Measurements from ENCODE around the gene SUMF2. TPM values are rescaled to one million over a fixed set of nuclear protein-coding genes. Genes with fewer than 3 reads are reported as not detected.
A peak's percentile ranks its signal among the peaks of the same experiment; 100 is the strongest.
"Not testable (repeated sequence)": the region's sequence is repeated elsewhere in the genome, so short reads cannot be mapped to it uniquely, and the experiment has no call there.

Gene SUMF2
- total and polyA plus RNA-seq, 3 experiments from 2014 or later, result 140 to 151 (median 140) TPM

- DNase-seq; H3K4me3 Mint-ChIP-seq; H3K36me3 Mint-ChIP-seq; H3K4me1 ChIP-seq (ENCODE audit: insufficient read depth, low read length); H3K36me3 ChIP-seq (ENCODE audit: insufficient read depth, low read length); H3K4me3 ChIP-seq (ENCODE audit: low read length); H3K9me3 ChIP-seq (ENCODE audit: low read length); POLR2A ChIA-PET; H3K27me3 ChIP-seq (ENCODE audit: insufficient read depth, low read length, poor library complexity, severe bottlenecking); CTCF ChIA-PET; H3K9me3 Mint-ChIP-seq; H3K27ac Mint-ChIP-seq; H3K4me1 Mint-ChIP-seq; H3K27ac ChIP-seq (ENCODE audit: low read depth, low read length): not testable (repeated sequence)
- H3K27me3 Mint-ChIP-seq, result peaks cover 8 to 13% of the 10 kb centered on the region in 2 donors
Observed at GRCh38 chr7:56112244-56112643, 48.2 kb downstream of the SUMF2 start.

DNA sequence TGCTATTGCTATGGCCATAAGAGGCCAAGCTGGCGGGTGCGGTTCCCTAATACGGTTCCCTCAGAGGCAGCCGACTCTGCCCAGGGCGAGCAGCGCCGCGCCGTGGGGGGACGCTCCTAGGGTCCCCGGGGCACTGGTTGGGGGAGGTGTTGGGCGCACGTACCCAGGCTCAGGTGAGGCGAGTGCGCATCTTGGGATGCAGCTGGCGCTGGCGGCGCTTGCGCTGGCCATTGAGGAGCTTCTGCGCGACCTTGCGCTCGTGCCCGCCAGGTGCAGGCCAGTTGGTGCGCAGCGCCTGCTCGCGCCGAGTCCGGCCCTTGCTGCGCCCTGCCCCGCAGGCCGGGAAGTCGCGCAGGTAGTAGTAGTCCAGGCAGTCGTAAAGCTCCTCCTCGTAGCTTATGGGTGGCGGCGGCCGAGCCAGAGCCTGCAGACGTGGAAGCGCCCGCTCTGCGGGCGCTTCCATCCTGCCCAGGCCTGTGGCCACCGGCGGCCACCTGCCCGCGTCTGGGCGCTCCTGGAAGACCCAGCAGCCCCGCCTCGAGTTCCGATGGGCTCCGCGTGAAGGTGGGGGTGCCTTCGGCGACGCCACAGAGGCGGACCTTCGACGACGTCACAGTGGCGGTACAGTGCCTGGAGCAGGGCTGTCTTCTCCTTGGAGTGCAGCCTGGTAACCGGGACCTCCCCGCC is 51.9 kb downstream of the SUMF2 start, which contains the start of gene NUPR2:
Gene NUPR2, minus strand, starts transcription at position 566 of the 687 bp plus-strand sequence. Its CDS starts 103 bp downstream, at position 463.
- no peak within 1 kb of the TSS for H3K27ac ChIP-seq (ENCODE audit: low read depth, low read length)
- Mint-ChIP-seq H3K9me3 (no peaks in the 10 kb centered on the region), H3K27ac (no peak within 1 kb of the TSS), H3K27me3 (peaks cover 10 to 35% of the 10 kb centered on the region in 2 donors), H3K4me3 (no peak within 1 kb of the TSS), H3K36me3 (no peaks in the 10 kb centered on the region), H3K4me1 (no peaks in the 10 kb centered on the region)
- ChIA-PET POLR2A (no interaction called here), CTCF (no interaction called here)
- H3K27me3 ChIP-seq (ENCODE audit: insufficient read depth, low read length, poor library complexity, severe bottlenecking), result no peaks in the 10 kb centered on the region
- H3K4me3 ChIP-seq (ENCODE audit: low read length), result no peak within 1 kb of the TSS
- no peaks in the 10 kb centered on the region for H3K36me3 ChIP-seq (ENCODE audit: insufficient read depth, low read length)
- no peaks in the 10 kb centered on the region for H3K9me3 ChIP-seq (ENCODE audit: low read length)
- no peaks in the 10 kb centered on the region for H3K4me1 ChIP-seq (ENCODE audit: insufficient read depth, low read length)
- DNase-seq, result no peak

- H3K9me3 ChIP-seq (ENCODE audit: low read length), result no peaks in the 10 kb centered on the region
- Mint-ChIP-seq H3K36me3 (no peaks in the 10 kb centered on the region), H3K27me3 (peaks cover 6 to 29% of the 10 kb centered on the region in 2 donors), H3K4me3 (no peak overlapping the region), H3K9me3 (no peaks in the 10 kb centered on the region), H3K27ac (no peak overlapping the region), H3K4me1 (no peaks in the 10 kb centered on the region)
- no peak for DNase-seq
- H3K4me3 ChIP-seq (ENCODE audit: low read length), result no peak overlapping the region
- no peaks in the 10 kb centered on the region for H3K4me1 ChIP-seq (ENCODE audit: insufficient read depth, low read length)
- ChIA-PET POLR2A (no interaction called here), CTCF (no interaction called here)
- H3K27me3 ChIP-seq (ENCODE audit: insufficient read depth, low read length, poor library complexity, severe bottlenecking), result no peaks in the 10 kb centered on the region
- no peaks in the 10 kb centered on the region for H3K36me3 ChIP-seq (ENCODE audit: insufficient read depth, low read length)
- no peak overlapping the region for H3K27ac ChIP-seq (ENCODE audit: low read depth, low read length)
Observed at GRCh38 chr7:56121440-56121839, 57.4 kb downstream of the SUMF2 start.

DNA sequence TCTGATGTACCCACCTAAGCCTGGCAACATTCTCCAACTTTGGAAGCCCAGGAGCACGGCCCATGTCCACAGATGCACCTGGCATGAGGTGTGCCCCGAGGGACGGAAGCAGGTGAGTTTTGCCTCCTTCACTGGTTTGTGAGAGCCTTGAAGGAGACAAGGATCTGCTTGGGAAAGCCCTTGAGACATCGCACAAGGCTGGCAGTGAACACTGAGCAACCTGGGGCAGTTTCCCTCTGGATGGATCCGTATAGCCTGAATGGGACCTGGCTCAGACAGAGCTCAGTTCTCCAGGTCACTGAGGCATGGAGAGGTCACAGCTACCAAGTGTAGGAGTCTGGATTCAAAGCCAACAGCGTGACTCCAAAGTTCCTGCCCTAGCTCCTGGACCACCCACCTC is 60.9 kb downstream of the SUMF2 start:
- Mint-ChIP-seq H3K4me1 (no peaks in the 10 kb centered on the region), H3K27me3 (peaks cover 2 to 3% of the 10 kb centered on the region in 2 donors), H3K36me3 (no peaks in the 10 kb centered on the region), H3K4me3 (no peak overlapping the region), H3K9me3 (no peaks in the 10 kb centered on the region), H3K27ac (no peak overlapping the region)
- POLR2A ChIA-PET, result no interaction called here
- Histone ChIP-seq H3K4me1 (ENCODE audit: insufficient read depth, low read length) (no peaks in the 10 kb centered on the region), H3K36me3 (ENCODE audit: insufficient read depth, low read length) (no peaks in the 10 kb centered on the region), H3K9me3 (ENCODE audit: low read length) (no peaks in the 10 kb centered on the region), H3K27me3 (ENCODE audit: insufficient read depth, low read length, poor library complexity, severe bottlenecking) (no peaks in the 10 kb centered on the region), H3K4me3 (ENCODE audit: low read length) (no peak overlapping the region), H3K27ac (ENCODE audit: low read depth, low read length) (no peak overlapping the region)
- DNase-seq, result no peak
- CTCF ChIA-PET, result no interaction called here

- POLR2A ChIA-PET, result no interaction called here
- no peaks in the 10 kb centered on the region for H3K9me3 ChIP-seq (ENCODE audit: low read length)
- H3K27me3 Mint-ChIP-seq, result peaks cover 0 to 2% of the 10 kb centered on the region in 2 donors
- CTCF ChIA-PET, result no interaction called here
- no peaks in the 10 kb centered on the region for H3K36me3 Mint-ChIP-seq
- DNase-seq, result no peak
- H3K27ac ChIP-seq (ENCODE audit: low read depth, low read length), result no peak overlapping the region
- H3K9me3 Mint-ChIP-seq, result no peaks in the 10 kb centered on the region
- H3K36me3 ChIP-seq (ENCODE audit: insufficient read depth, low read length), result no peaks in the 10 kb centered on the region
- H3K27ac Mint-ChIP-seq, result no peak overlapping the region
- H3K27me3 ChIP-seq (ENCODE audit: insufficient read depth, low read length, poor library complexity, severe bottlenecking), result no peaks in the 10 kb centered on the region
- no peak overlapping the region for H3K4me3 Mint-ChIP-seq
- no peaks in the 10 kb centered on the region for H3K4me1 ChIP-seq (ENCODE audit: insufficient read depth, low read length)
- H3K4me1 Mint-ChIP-seq, result no peaks in the 10 kb centered on the region
- H3K4me3 ChIP-seq (ENCODE audit: low read length), result no peak overlapping the region
Observed at GRCh38 chr7:56125831-56126230, 61.7 kb downstream of the SUMF2 start.

DNA sequence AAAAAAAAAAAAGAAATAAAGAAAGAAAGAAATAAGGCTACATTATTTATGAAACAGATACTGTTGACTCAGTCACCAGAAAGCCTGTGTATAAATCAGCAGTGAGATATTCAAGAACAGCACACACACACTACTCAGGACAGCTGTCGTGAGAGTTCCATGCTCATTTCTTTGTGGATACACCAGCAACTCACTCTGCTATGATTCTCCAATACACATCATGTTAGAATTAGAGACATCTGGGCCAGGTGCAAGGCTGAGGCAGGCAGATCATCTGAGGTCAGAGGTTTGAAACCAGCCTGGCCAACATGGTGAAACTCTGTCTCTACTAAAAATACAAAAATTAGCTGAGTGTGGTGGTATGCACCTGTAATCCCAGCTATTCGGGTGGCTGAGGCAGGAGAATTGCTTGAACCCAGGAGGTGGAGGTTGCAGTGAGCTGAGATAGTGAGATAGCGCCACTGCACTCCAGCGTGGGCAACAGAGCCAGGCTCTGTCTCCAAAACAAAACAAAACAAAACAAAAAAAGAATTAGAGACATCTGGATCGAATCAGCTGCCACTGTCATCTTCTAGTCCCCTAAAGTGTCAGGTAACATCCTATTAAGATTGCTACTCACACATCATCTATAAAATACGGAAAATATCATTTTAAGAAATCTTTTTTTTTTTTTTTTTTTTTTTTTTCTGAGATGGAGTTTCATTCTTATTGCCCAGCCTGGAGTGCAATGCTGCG is 63.3 kb downstream of the SUMF2 start:
- Histone ChIP-seq H3K4me1 (ENCODE audit: insufficient read depth, low read length) (no peaks in the 10 kb centered on the region), H3K27me3 (ENCODE audit: insufficient read depth, low read length, poor library complexity, severe bottlenecking) (no peaks in the 10 kb centered on the region), H3K4me3 (ENCODE audit: low read length) (no peak overlapping the region), H3K36me3 (ENCODE audit: insufficient read depth, low read length) (no peaks in the 10 kb centered on the region), H3K27ac (ENCODE audit: low read depth, low read length) (no peak overlapping the region), H3K9me3 (ENCODE audit: low read length) (no peaks in the 10 kb centered on the region)
- CTCF ChIA-PET, result no interaction called here
- DNase-seq, result no peak
- Mint-ChIP-seq H3K27ac (peak overlapping the region in 1 of 8 donors; percentile 77), H3K9me3 (no peaks in the 10 kb centered on the region), H3K4me3 (no peak overlapping the region), H3K27me3 (peaks cover 0 to 4% of the 10 kb centered on the region in 2 donors), H3K4me1 (no peaks in the 10 kb centered on the region), H3K36me3 (no peaks in the 10 kb centered on the region)
- POLR2A ChIA-PET, result no interaction called here

Other genes with a start within 250 kb of the SUMF2 start
- gene SEPTIN14, start 201.5 kb upstream of the SUMF2 start, total RNA-seq, result not detected
- gene SEPTIN14, start 201.5 kb upstream of the SUMF2 start, polyA plus RNA-seq, result not detected
- 1 to 10 TPM; 1.4 TPM for gene ZNF713, start 176.8 kb upstream of the SUMF2 start, total RNA-seq
- gene ZNF713, start 176.8 kb upstream of the SUMF2 start, polyA plus RNA-seq, result 0.69 TPM
- gene MRPS17, start 112.4 kb upstream of the SUMF2 start, total RNA-seq, result 10 to 100 TPM; 34.3 to 35.5 TPM
- gene MRPS17, start 112.4 kb upstream of the SUMF2 start, polyA plus RNA-seq, result 19.0 TPM
- 10 to 100 TPM; 42.2 to 46.5 TPM for gene NIPSNAP2, start 99.7 kb upstream of the SUMF2 start, total RNA-seq
- gene NIPSNAP2, start 99.7 kb upstream of the SUMF2 start, polyA plus RNA-seq, result 36.4 TPM
- 10 to 100 TPM; 26.7 TPM for gene PSPH, start 12.8 kb upstream of the SUMF2 start, total RNA-seq
- gene PSPH, start 12.8 kb upstream of the SUMF2 start, polyA plus RNA-seq, result 3.9 TPM
- gene CCT6A, start 12.5 kb upstream of the SUMF2 start, total RNA-seq, result 100 to 1,000 TPM; 348 to 361 TPM
- 93.3 TPM for gene CCT6A, start 12.5 kb upstream of the SUMF2 start, polyA plus RNA-seq
- gene PHKG1, start 28.7 kb downstream of the SUMF2 start, total RNA-seq, result 1 to 10 TPM; 1.2 TPM
- 0.95 TPM for gene PHKG1, start 28.7 kb downstream of the SUMF2 start, polyA plus RNA-seq
- gene CHCHD2, start 42.2 kb downstream of the SUMF2 start, total RNA-seq, result 100 to 1,000 TPM; 599 to 610 TPM
- gene CHCHD2, start 42.2 kb downstream of the SUMF2 start, polyA plus RNA-seq, result 522 TPM
- not detected for gene NUPR2, start 52.1 kb downstream of the SUMF2 start, total RNA-seq
- not detected for gene NUPR2, start 52.1 kb downstream of the SUMF2 start, polyA plus RNA-seq